ENCODE measurements around the gene TIMP1.

The TIMP1 gene

DNA sequence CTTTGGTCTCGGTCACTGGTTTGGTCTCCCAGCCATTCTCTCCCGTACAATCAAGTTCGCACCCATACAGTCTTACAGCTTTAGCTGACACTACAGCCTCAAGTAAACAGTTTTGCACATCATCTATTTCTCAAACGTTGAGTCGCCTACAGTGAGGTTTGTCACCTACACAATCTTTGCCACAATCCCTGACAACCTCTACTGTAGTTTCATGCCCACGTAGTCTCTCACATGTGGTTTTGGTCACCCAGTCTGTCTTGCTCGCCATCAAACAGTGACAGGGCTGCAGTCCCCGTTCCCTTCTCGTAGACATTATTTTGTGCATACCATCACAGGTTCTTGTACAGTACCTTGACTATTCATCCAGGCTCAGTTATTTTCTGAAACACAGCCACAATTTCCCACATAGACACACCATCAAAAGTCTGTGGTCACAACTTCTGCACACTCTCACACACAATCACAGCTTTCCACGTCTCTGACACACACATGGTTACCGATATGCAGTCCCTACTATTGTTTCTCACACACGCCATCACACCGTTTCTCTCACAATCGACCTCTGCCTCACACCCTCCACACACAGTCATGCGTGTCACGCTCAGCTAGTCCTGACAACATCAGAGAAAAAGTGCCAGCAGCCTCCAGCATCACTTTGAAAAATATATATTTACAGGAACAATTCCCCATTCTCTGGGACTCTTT, 52.8 kb downstream of the TIMP1 start:
- no peak for DNase-seq (ENCODE audit: low read depth in 2 of 2)
